IMR-90 (cell line): ENCODE measurements around the gene CDR2. TPM values are rescaled to one million over a fixed set of nuclear protein-coding genes. Genes with fewer than 3 reads are reported as not detected.

Experiments used
- ATAC-seq: fragments of 200-7000 bp; cut with Tn5 transposase; 2 replicates; pipeline ENCODE4 v1.9.1; 2020; ENCODE audit warnings: low read depth, mild to moderate bottlenecking, moderate library complexity
- BruUV-seq: library from RNA; stranded (reverse); fragments of 400-500 nt; replicated peaks from 2 replicates; lab custom pipeline; 2021; lab: Mats Ljungman, UMichigan
- CTCF ChIA-PET: fragments of 300-600 bp; formaldehyde crosslinking; extraction: SDS; loops from one replicate; lab custom pipeline; 2021; ENCODE audit warnings: antibody characterized with exemption; lab: Yijun Ruan, JAX
- POLR2A ChIA-PET: fragments of 300-600 bp; sonication (Branson Sonifier 250); formaldehyde crosslinking; loops from one replicate; lab custom pipeline; 2022; ENCODE audit warnings: antibody characterized with exemption; ENCODE audit not compliant: unreplicated experiment; lab: Charles Lee
- DNase-seq: peaks from one replicate; pipeline ENCODE4 v3.0.0; 2013
- H2AFZ ChIP-seq: replicated peaks from 2 replicates; pipeline ENCODE3; 2013; ENCODE audit warnings: low read length, mild to moderate bottlenecking; ENCODE audit not compliant: poor library complexity
- H2AK5ac ChIP-seq: 2 replicates; pipeline ENCODE4 v1.6.1; 2013; ENCODE audit warnings: low read depth, low read length, inconsistent platforms
- H2AK9ac ChIP-seq: replicated peaks from 2 replicates; pipeline ENCODE3; 2013; ENCODE audit warnings: mild to moderate bottlenecking, low read depth, low read length, moderate library complexity; ENCODE audit not compliant: poor library complexity
- H2BK120ac ChIP-seq: 2 replicates; pipeline ENCODE4 v1.6.1; 2013; ENCODE audit warnings: low read depth, low read length, inconsistent platforms
- H2BK15ac ChIP-seq: 3 replicates; pipeline ENCODE4 v1.6.1; 2013; ENCODE audit warnings: low read depth, low read length, inconsistent platforms
- H2BK20ac ChIP-seq: 2 replicates; pipeline ENCODE4 v1.6.1; 2013; ENCODE audit warnings: low read depth, mild to moderate bottlenecking, inconsistent platforms, low read length, moderate library complexity
- H2BK5ac ChIP-seq: 2 replicates; pipeline ENCODE4 v1.6.1; 2013; ENCODE audit warnings: mild to moderate bottlenecking, low read depth, low read length, inconsistent platforms; ENCODE audit not compliant: poor library complexity, severe bottlenecking
- H3K14ac ChIP-seq: replicated peaks from 2 replicates; pipeline ENCODE4 v1.6.1; 2013; ENCODE audit warnings: low read depth, low read length, inconsistent platforms
- H3K18ac ChIP-seq: 2 replicates; pipeline ENCODE4 v1.6.1; 2013; ENCODE audit warnings: low read depth, low read length, control low read depth
- H3K23ac ChIP-seq: 2 replicates; pipeline ENCODE4 v1.6.1; 2013; ENCODE audit warnings: low read depth, low read length, inconsistent platforms
- H3K27ac ChIP-seq: 2 replicates; pipeline ENCODE4 v1.5.1; 2013; ENCODE audit warnings: mild to moderate bottlenecking, control low read depth, low read length; ENCODE audit not compliant: insufficient read depth
- H3K27me3 ChIP-seq: 2 replicates; pipeline ENCODE4 v1.6.1; 2013; ENCODE audit warnings: low read length; ENCODE audit not compliant: control insufficient read depth, insufficient read depth
- H3K36me3 ChIP-seq: 2 replicates; pipeline ENCODE4 v1.6.1; 2013; ENCODE audit warnings: low read length, mixed read lengths; ENCODE audit not compliant: control insufficient read depth, insufficient read depth
- H3K4ac ChIP-seq: 2 replicates; pipeline ENCODE4 v1.6.1; 2013; ENCODE audit warnings: low read depth, low read length, inconsistent platforms
- H3K4me1 ChIP-seq: 2 replicates; pipeline ENCODE4 v1.6.1; 2013; ENCODE audit warnings: low read length, mixed read lengths; ENCODE audit not compliant: control insufficient read depth, insufficient read depth
- H3K4me2 ChIP-seq: 2 replicates; pipeline ENCODE4 v1.6.1; 2013; ENCODE audit warnings: low read depth, mild to moderate bottlenecking, control low read depth, low read length, moderate library complexity
- H3K4me3 ChIP-seq: 2 replicates; pipeline ENCODE4 v1.5.1; 2013; ENCODE audit warnings: low read depth, mild to moderate bottlenecking, control low read depth, low read length, moderate library complexity; ENCODE audit not compliant: insufficient read depth
- H3K56ac ChIP-seq: 2 replicates; pipeline ENCODE4 v1.6.1; 2013; ENCODE audit warnings: low read length, inconsistent platforms; ENCODE audit not compliant: insufficient read depth; ENCODE audit errors: extremely low read depth
- H3K79me1 ChIP-seq, 2 experiments: 2 replicates each; pipeline ENCODE4 v1.6.1; 2013; ENCODE audit warnings: low read length in 2 of 2, inconsistent platforms in 1 of 2, low read depth in 1 of 2
- H3K9ac ChIP-seq: 2 replicates; pipeline ENCODE4 v1.6.1; 2013; ENCODE audit warnings: low read depth, low read length, control low read depth
- H3K9me1 ChIP-seq: 2 replicates; pipeline ENCODE4 v1.6.1; 2013; ENCODE audit warnings: low read length, inconsistent platforms; ENCODE audit not compliant: insufficient read depth
- H3K9me3 ChIP-seq: 2 replicates; pipeline ENCODE4 v1.6.1; 2013; ENCODE audit warnings: low read length; ENCODE audit not compliant: control insufficient read depth, insufficient read depth
- H4K20me1 ChIP-seq: 2 replicates; pipeline ENCODE4 v1.6.1; 2013; ENCODE audit warnings: low read length, inconsistent platforms; ENCODE audit not compliant: insufficient read depth
- H4K5ac ChIP-seq: 2 replicates; pipeline ENCODE4 v1.6.1; 2013; ENCODE audit warnings: mild to moderate bottlenecking, low read depth, low read length, control low read depth
- H4K8ac ChIP-seq, 2 experiments: 2 replicates each; pipeline ENCODE4 v1.6.1; 2013; ENCODE audit warnings: low read depth in 2 of 2, low read length in 2 of 2, control low read depth in 1 of 2, inconsistent platforms in 1 of 2
- H4K91ac ChIP-seq: 2 replicates; pipeline ENCODE4 v1.6.1; 2013; ENCODE audit warnings: low read depth, low read length, inconsistent platforms; ENCODE audit not compliant: insufficient read depth
- CEBPB ChIP-seq: IDR thresholded peaks from 2 replicates; pipeline ENCODE4 v1.6.1; 2012; ENCODE audit warnings: low read depth, low read length, improper control_type of control experiment
- FOS ChIP-seq: fragments of 150-350 bp; IDR thresholded peaks from 2 replicates; pipeline ENCODE4 v1.6.1; 2016; ENCODE audit warnings: low read depth, low read length
- MAZ ChIP-seq: IDR thresholded peaks from 2 replicates; pipeline ENCODE4 v1.6.1; 2012; ENCODE audit warnings: low read depth, mild to moderate bottlenecking, low read length, improper control_type of control experiment, moderate library complexity, borderline replicate concordance
- RCOR1 ChIP-seq: IDR thresholded peaks from 2 replicates; pipeline ENCODE4 v1.6.1; 2012; ENCODE audit warnings: mild to moderate bottlenecking, low read length, improper control_type of control experiment; ENCODE audit not compliant: insufficient replicate concordance
- RFX5 ChIP-seq: IDR thresholded peaks from 2 replicates; pipeline ENCODE4 v1.8.0; 2012; ENCODE audit warnings: low read depth, mild to moderate bottlenecking, low read length, moderate library complexity
- WGBS, 2 experiments: methylation state at CpG; one replicate each; pipeline versions ENCODE4 v1.1.5 to v1.1.7; 2013; ENCODE audit warnings: missing lambda C conversion rate in 2 of 2; ENCODE audit not compliant: insufficient read length in 1 of 2; ENCODE audit errors: extremely low coverage in 2 of 2; 5-methylcytosine and 5-hydroxymethylcytosine counted together
- dilution Hi-C: fragments of 300-500 bp; cut with HindIII; formaldehyde crosslinking; loops from one replicate; pipeline ENCODE4 v1.14.3; 2018; ENCODE audit warnings: low sequenced_read_pairs; ENCODE audit not compliant: unreplicated experiment
- in situ Hi-C: fragments of 300-500 bp; cut with MboI; formaldehyde crosslinking; loops from 3 replicates; pipeline ENCODE4 v1.14.3; 2019; ENCODE audit warnings: low sequenced_read_pairs, inconsistent platforms, mixed read lengths
- intact Hi-C: fragments of 100-400 bp; cut with micrococcal nuclease; formaldehyde crosslinking; loops from 2 replicates; pipeline ENCODE4 v1.10.0; 2022
- polyA plus RNA-seq, 3 experiments: library from polyadenylated mRNA; depleted of rRNA; stranded (reverse); fragments of >200 nt; gene quantifications; 2 replicates each; pipeline ENCODE4 v1.2.3, GENCODE V29; 2012; ENCODE audit warnings: low replicate concordance in 1 of 3
- total RNA-seq: library from RNA; depleted of rRNA; stranded (reverse); fragments of >200 nt; gene quantifications from 2 replicates; pipeline ENCODE4 v1.2.3, GENCODE V29; 2012

The CDR2 gene
- total and polyA plus RNA-seq, 2 of the 4 experiments (the other 2 are of a cell fraction) = 37.7 to 48.4 TPM

DNA sequence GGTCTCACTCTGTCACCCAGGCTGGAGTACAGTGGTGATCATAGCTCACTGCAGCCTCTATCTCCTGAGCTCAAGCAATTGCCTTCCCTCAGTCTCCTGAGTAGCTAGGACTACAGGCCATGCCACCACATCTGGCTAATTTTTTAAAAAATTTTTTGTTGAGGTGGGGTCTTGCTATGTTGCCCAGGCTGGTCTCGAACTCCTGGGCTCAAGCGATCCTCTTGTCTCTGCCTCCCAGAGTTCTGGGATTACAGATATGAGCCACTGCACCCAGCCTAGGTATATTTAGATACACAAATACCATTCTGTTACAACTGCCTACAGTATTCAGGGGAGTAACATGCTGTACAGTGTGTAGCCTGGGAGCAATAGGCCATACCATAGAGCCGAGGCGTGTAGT lies 62.9 kb downstream of the CDR2 start:
- Histone ChIP-seq H3K4ac (no peak overlapping the region), H3K23ac (no peak overlapping the region), H2BK20ac (no peak overlapping the region), H3K36me3 (peaks cover 60% of the 10 kb centered on the region), H3K56ac (no peak overlapping the region), H2BK120ac (no peak overlapping the region), H4K91ac (no peak overlapping the region), H3K27ac (no peak overlapping the region), H3K4me1 (no peaks in the 10 kb centered on the region), H4K5ac (no peak overlapping the region), H3K9ac (no peak overlapping the region), H3K4me2 (no peak overlapping the region), H2AFZ (no peak overlapping the region), H3K4me3 (no peak overlapping the region), H2BK15ac (no peak overlapping the region), H4K8ac (no peak overlapping the region), H3K79me1 (peaks cover 4 to 11% of the 10 kb centered on the region in 2 experiments; a peak in 2 of 4 replicates), H2AK5ac (no peak overlapping the region), H3K9me3 (no peaks in the 10 kb centered on the region), H2AK9ac (no peak overlapping the region), H3K18ac (no peak overlapping the region), H3K9me1 (no peaks in the 10 kb centered on the region), H4K20me1 (peaks cover 4% of the 10 kb centered on the region; the same call in 1 of the 2 replicates), H3K27me3 (no peaks in the 10 kb centered on the region), H2BK5ac (no peak overlapping the region), H3K14ac (no peak overlapping the region)
- WGBS, 2 experiments = no CpG with 5 or more reads among the region's 4 CpGs
- ATAC-seq = no peak
- in situ Hi-C loops (no loop called here), intact Hi-C loops (no loop called here), dilution Hi-C loops (no loop called here)
- TF ChIP-seq FOS = no peak
- TF ChIP-seq RCOR1 = no peak
- no peak for TF ChIP-seq RFX5
- no peak for TF ChIP-seq MAZ
- no peak for TF ChIP-seq CEBPB
- ChIA-PET POLR2A (no interaction called here), CTCF (no interaction called here)
- no TSS peak for BruUV-seq
- no peak for DNase-seq
